IMR-90 (cell line): Measurements from ENCODE around the gene RRP1. TPM values are rescaled to one million over a fixed set of nuclear protein-coding genes. Genes with fewer than 3 reads are reported as not detected.

Experiments
- ATAC-seq: fragments of 200-7000 bp; cut with Tn5 transposase; 2 replicates; pipeline ENCODE4 v1.9.1; 2020; ENCODE audit warnings: low read depth, mild to moderate bottlenecking, moderate library complexity
- BruUV-seq: library from RNA; stranded (reverse); fragments of 400-500 nt; replicated peaks from 2 replicates; lab custom pipeline; 2021; lab: Mats Ljungman, UMichigan
- CTCF ChIA-PET: fragments of 300-600 bp; formaldehyde crosslinking; extraction: SDS; loops from one replicate; lab custom pipeline; 2021; ENCODE audit warnings: antibody characterized with exemption; lab: Yijun Ruan, JAX
- POLR2A ChIA-PET: fragments of 300-600 bp; sonication (Branson Sonifier 250); formaldehyde crosslinking; loops from one replicate; lab custom pipeline; 2022; ENCODE audit warnings: antibody characterized with exemption; ENCODE audit not compliant: unreplicated experiment; lab: Charles Lee
- DNase-seq: peaks from one replicate; pipeline ENCODE4 v3.0.0; 2013
- H2AFZ ChIP-seq: replicated peaks from 2 replicates; pipeline ENCODE3; 2013; ENCODE audit warnings: low read length, mild to moderate bottlenecking; ENCODE audit not compliant: poor library complexity
- H2AK5ac ChIP-seq: 2 replicates; pipeline ENCODE4 v1.6.1; 2013; ENCODE audit warnings: low read depth, low read length, inconsistent platforms
- H2AK9ac ChIP-seq: replicated peaks from 2 replicates; pipeline ENCODE3; 2013; ENCODE audit warnings: mild to moderate bottlenecking, low read depth, low read length, moderate library complexity; ENCODE audit not compliant: poor library complexity
- H2BK120ac ChIP-seq: 2 replicates; pipeline ENCODE4 v1.6.1; 2013; ENCODE audit warnings: low read depth, low read length, inconsistent platforms
- H2BK15ac ChIP-seq: 3 replicates; pipeline ENCODE4 v1.6.1; 2013; ENCODE audit warnings: low read depth, low read length, inconsistent platforms
- H2BK20ac ChIP-seq: 2 replicates; pipeline ENCODE4 v1.6.1; 2013; ENCODE audit warnings: low read depth, mild to moderate bottlenecking, inconsistent platforms, low read length, moderate library complexity
- H2BK5ac ChIP-seq: 2 replicates; pipeline ENCODE4 v1.6.1; 2013; ENCODE audit warnings: mild to moderate bottlenecking, low read depth, low read length, inconsistent platforms; ENCODE audit not compliant: poor library complexity, severe bottlenecking
- H3K14ac ChIP-seq: replicated peaks from 2 replicates; pipeline ENCODE4 v1.6.1; 2013; ENCODE audit warnings: low read depth, low read length, inconsistent platforms
- H3K18ac ChIP-seq: 2 replicates; pipeline ENCODE4 v1.6.1; 2013; ENCODE audit warnings: low read depth, low read length, control low read depth
- H3K23ac ChIP-seq: 2 replicates; pipeline ENCODE4 v1.6.1; 2013; ENCODE audit warnings: low read depth, low read length, inconsistent platforms
- H3K27ac ChIP-seq: 2 replicates; pipeline ENCODE4 v1.5.1; 2013; ENCODE audit warnings: mild to moderate bottlenecking, control low read depth, low read length; ENCODE audit not compliant: insufficient read depth
- H3K27me3 ChIP-seq: 2 replicates; pipeline ENCODE4 v1.6.1; 2013; ENCODE audit warnings: low read length; ENCODE audit not compliant: control insufficient read depth, insufficient read depth
- H3K36me3 ChIP-seq: 2 replicates; pipeline ENCODE4 v1.6.1; 2013; ENCODE audit warnings: low read length, mixed read lengths; ENCODE audit not compliant: control insufficient read depth, insufficient read depth
- H3K4ac ChIP-seq: 2 replicates; pipeline ENCODE4 v1.6.1; 2013; ENCODE audit warnings: low read depth, low read length, inconsistent platforms
- H3K4me1 ChIP-seq: 2 replicates; pipeline ENCODE4 v1.6.1; 2013; ENCODE audit warnings: low read length, mixed read lengths; ENCODE audit not compliant: control insufficient read depth, insufficient read depth
- H3K4me2 ChIP-seq: 2 replicates; pipeline ENCODE4 v1.6.1; 2013; ENCODE audit warnings: low read depth, mild to moderate bottlenecking, control low read depth, low read length, moderate library complexity
- H3K4me3 ChIP-seq: 2 replicates; pipeline ENCODE4 v1.5.1; 2013; ENCODE audit warnings: low read depth, mild to moderate bottlenecking, control low read depth, low read length, moderate library complexity; ENCODE audit not compliant: insufficient read depth
- H3K56ac ChIP-seq: 2 replicates; pipeline ENCODE4 v1.6.1; 2013; ENCODE audit warnings: low read length, inconsistent platforms; ENCODE audit not compliant: insufficient read depth; ENCODE audit errors: extremely low read depth
- H3K79me1 ChIP-seq, 2 experiments: 2 replicates each; pipeline ENCODE4 v1.6.1; 2013; ENCODE audit warnings: low read length in 2 of 2, inconsistent platforms in 1 of 2, low read depth in 1 of 2
- H3K9ac ChIP-seq: 2 replicates; pipeline ENCODE4 v1.6.1; 2013; ENCODE audit warnings: low read depth, low read length, control low read depth
- H3K9me1 ChIP-seq: 2 replicates; pipeline ENCODE4 v1.6.1; 2013; ENCODE audit warnings: low read length, inconsistent platforms; ENCODE audit not compliant: insufficient read depth
- H3K9me3 ChIP-seq: 2 replicates; pipeline ENCODE4 v1.6.1; 2013; ENCODE audit warnings: low read length; ENCODE audit not compliant: control insufficient read depth, insufficient read depth
- H4K20me1 ChIP-seq: 2 replicates; pipeline ENCODE4 v1.6.1; 2013; ENCODE audit warnings: low read length, inconsistent platforms; ENCODE audit not compliant: insufficient read depth
- H4K5ac ChIP-seq: 2 replicates; pipeline ENCODE4 v1.6.1; 2013; ENCODE audit warnings: mild to moderate bottlenecking, low read depth, low read length, control low read depth
- H4K8ac ChIP-seq, 2 experiments: 2 replicates each; pipeline ENCODE4 v1.6.1; 2013; ENCODE audit warnings: low read depth in 2 of 2, low read length in 2 of 2, control low read depth in 1 of 2, inconsistent platforms in 1 of 2
- H4K91ac ChIP-seq: 2 replicates; pipeline ENCODE4 v1.6.1; 2013; ENCODE audit warnings: low read depth, low read length, inconsistent platforms; ENCODE audit not compliant: insufficient read depth
- CHD1 ChIP-seq: IDR thresholded peaks from 2 replicates; pipeline ENCODE4 v1.6.1; 2012; ENCODE audit warnings: low read depth, low read length, improper control_type of control experiment
- CTCF ChIP-seq: conservative IDR thresholded peaks from 2 replicates; pipeline ENCODE4 v1.5.1; 2012; ENCODE audit warnings: mild to moderate bottlenecking, low read depth, low read length, improper control_type of control experiment
- ELK1 ChIP-seq: fragments of 150-350 bp; IDR thresholded peaks from 2 replicates; pipeline ENCODE4 v1.6.1; 2016; ENCODE audit warnings: low read depth, mild to moderate bottlenecking, low read length, moderate library complexity, borderline replicate concordance
- MAFK ChIP-seq: IDR thresholded peaks from 2 replicates; pipeline ENCODE4 v1.6.1; 2012; ENCODE audit warnings: low read depth, low read length, improper control_type of control experiment
- MAZ ChIP-seq: IDR thresholded peaks from 2 replicates; pipeline ENCODE4 v1.6.1; 2012; ENCODE audit warnings: low read depth, mild to moderate bottlenecking, low read length, improper control_type of control experiment, moderate library complexity, borderline replicate concordance
- MXI1 ChIP-seq: IDR thresholded peaks from 2 replicates; pipeline ENCODE4 v1.6.1; 2012; ENCODE audit warnings: low read depth, mild to moderate bottlenecking, low read length, moderate library complexity, borderline replicate concordance
- POLR2A ChIP-seq: IDR thresholded peaks from 2 replicates; pipeline ENCODE4 v1.6.1; 2012; ENCODE audit warnings: mild to moderate bottlenecking, low read depth, low read length
- RAD21 ChIP-seq: IDR thresholded peaks from 2 replicates; pipeline ENCODE4 v1.6.1; 2012; ENCODE audit warnings: low read length, improper control_type of control experiment
- RCOR1 ChIP-seq: IDR thresholded peaks from 2 replicates; pipeline ENCODE4 v1.6.1; 2012; ENCODE audit warnings: mild to moderate bottlenecking, low read length, improper control_type of control experiment; ENCODE audit not compliant: insufficient replicate concordance
- RFX5 ChIP-seq: IDR thresholded peaks from 2 replicates; pipeline ENCODE4 v1.8.0; 2012; ENCODE audit warnings: low read depth, mild to moderate bottlenecking, low read length, moderate library complexity
- SMC3 ChIP-seq: fragments of 150-350 bp; IDR thresholded peaks from 2 replicates; pipeline ENCODE4 v1.6.1; 2016; ENCODE audit warnings: low read depth, mild to moderate bottlenecking, antibody characterized with exemption, low read length, moderate library complexity
- USF2 ChIP-seq: fragments of 150-350 bp; IDR thresholded peaks from 2 replicates; pipeline ENCODE4 v1.6.1; 2017; ENCODE audit warnings: mild to moderate bottlenecking, antibody characterized with exemption, low read length, low read depth
- WGBS, 2 experiments: methylation state at CpG; one replicate each; pipeline versions ENCODE4 v1.1.5 to v1.1.7; 2013; ENCODE audit warnings: missing lambda C conversion rate in 2 of 2; ENCODE audit not compliant: insufficient read length in 1 of 2; ENCODE audit errors: extremely low coverage in 2 of 2; 5-methylcytosine and 5-hydroxymethylcytosine counted together
- dilution Hi-C: fragments of 300-500 bp; cut with HindIII; formaldehyde crosslinking; loops from one replicate; pipeline ENCODE4 v1.14.3; 2018; ENCODE audit warnings: low sequenced_read_pairs; ENCODE audit not compliant: unreplicated experiment
- in situ Hi-C: fragments of 300-500 bp; cut with MboI; formaldehyde crosslinking; loops from 3 replicates; pipeline ENCODE4 v1.14.3; 2019; ENCODE audit warnings: low sequenced_read_pairs, inconsistent platforms, mixed read lengths
- intact Hi-C: fragments of 100-400 bp; cut with micrococcal nuclease; formaldehyde crosslinking; loops from 2 replicates; pipeline ENCODE4 v1.10.0; 2022
- polyA plus RNA-seq, 3 experiments: library from polyadenylated mRNA; depleted of rRNA; stranded (reverse); fragments of >200 nt; gene quantifications; 2 replicates each; pipeline ENCODE4 v1.2.3, GENCODE V29; 2012; ENCODE audit warnings: low replicate concordance in 1 of 3
- total RNA-seq: library from RNA; depleted of rRNA; stranded (reverse); fragments of >200 nt; gene quantifications from 2 replicates; pipeline ENCODE4 v1.2.3, GENCODE V29; 2012

RRP1 gene
- total and polyA plus RNA-seq, 2 of the 4 experiments (the other 2 are of a cell fraction): 20.2 to 23.3 TPM

GRCh38 chr21:43820466-43820865 lies 31.1 kb downstream of the RRP1 start:
- BruUV-seq: no TSS peak
- 80% methylated on average over 9 of the region's 11 CpGs; no CpG with 5 or more reads in 1 of the 2 experiments for WGBS, 2 experiments
- Histone ChIP-seq H2BK5ac (no peak overlapping the region), H3K4me3 (no peak overlapping the region), H3K9me3 (peaks cover 10% of the 10 kb centered on the region), H3K79me1 (no peaks in the 10 kb centered on the region), H3K27me3 (no peaks in the 10 kb centered on the region; the same call in 1 of the 2 replicates), H2AK5ac (no peak overlapping the region), H3K9ac (no peak overlapping the region), H3K4ac (no peak overlapping the region), H3K36me3 (no peaks in the 10 kb centered on the region), H3K23ac (no peak overlapping the region), H3K56ac (no peak overlapping the region), H2AK9ac (no peak overlapping the region), H3K27ac (no peak overlapping the region), H2BK15ac (no peak overlapping the region), H3K18ac (no peak overlapping the region), H3K4me2 (no peak overlapping the region), H2BK120ac (no peak overlapping the region), H4K8ac (no peak overlapping the region), H2AFZ (no peak overlapping the region), H3K4me1 (peaks cover 4% of the 10 kb centered on the region; the same call in 1 of the 2 replicates), H3K9me1 (peaks cover 4% of the 10 kb centered on the region; the same call in 1 of the 2 replicates), H3K14ac (no peak overlapping the region), H4K20me1 (no peaks in the 10 kb centered on the region), H4K5ac (no peak overlapping the region), H4K91ac (no peak overlapping the region), H2BK20ac (no peak overlapping the region)
- POLR2A ChIA-PET: no interaction called here
- intact Hi-C loops: no loop called here
- dilution Hi-C loops: no loop called here
- ATAC-seq (no peak), DNase-seq (no peak)
- TF ChIP-seq MAZ (no peak), POLR2A (no peak), MAFK (no peak), RCOR1 (no peak), ELK1 (no peak), RFX5 (no peak), USF2 (no peak), CTCF (no peak), MXI1 (no peak), CHD1 (no peak), SMC3 (no peak), RAD21 (no peak)
- CTCF ChIA-PET: no interaction called here
- in situ Hi-C loops: no loop called here
